GM21515 (cell line): ENCODE data around the gene SULF2.

Experiments used
- ATAC-seq: cut with Tn5 transposase; IDR thresholded peaks from one replicate; pipeline ENCODE4 v1.9.1; 2021; ENCODE audit not compliant: unreplicated experiment

The SULF2 gene

GRCh38 chr20:47672886-47673670, 112.2 kb downstream of the SULF2 start:
- no peak for ATAC-seq

GRCh38 chr20:47672166-47672565, 113.1 kb downstream of the SULF2 start:
- no peak for ATAC-seq

GRCh38 chr20:47670913-47671312, 114.4 kb downstream of the SULF2 start:
- ATAC-seq, result no peak

GRCh38 chr20:47669927-47670890, 115.1 kb downstream of the SULF2 start:
- no peak for ATAC-seq

GRCh38 chr20:47669489-47669888, 115.8 kb downstream of the SULF2 start:
- no peak for ATAC-seq

GRCh38 chr20:47669152-47669425, 116.2 kb downstream of the SULF2 start:
- no peak for ATAC-seq

GRCh38 chr20:47668313-47669151, 116.7 kb downstream of the SULF2 start:
- ATAC-seq, result no peak

- no peak for ATAC-seq
Observed at GRCh38 chr20:47667531-47668312, 117.6 kb downstream of the SULF2 start.

GRCh38 chr20:47667086-47667485, 118.2 kb downstream of the SULF2 start:
- ATAC-seq, result no peak

GRCh38 chr20:47666304-47666703, 119.0 kb downstream of the SULF2 start:
- ATAC-seq, result no peak

GRCh38 chr20:47665221-47665991, 119.9 kb downstream of the SULF2 start:
- ATAC-seq, result no peak

GRCh38 chr20:47664744-47665143, 120.5 kb downstream of the SULF2 start:
- no peak for ATAC-seq

GRCh38 chr20:47664068-47664437, 121.2 kb downstream of the SULF2 start:
- no peak for ATAC-seq

GRCh38 chr20:47663354-47664067, 121.8 kb downstream of the SULF2 start:
- no peak for ATAC-seq

- ATAC-seq, result no peak
Observed at GRCh38 chr20:47662483-47663353, 122.6 kb downstream of the SULF2 start.

- ATAC-seq, result no peak
Observed at GRCh38 chr20:47661714-47662113, 123.6 kb downstream of the SULF2 start.

GRCh38 chr20:47660983-47661700, 124.1 kb downstream of the SULF2 start:
- no peak for ATAC-seq

- ATAC-seq, result no peak
Observed at GRCh38 chr20:47660602-47660905, 124.7 kb downstream of the SULF2 start.
